SK-N-SH (cell line): Measurements from ENCODE around the gene DCAF10. TPM values are rescaled to one million over a fixed set of nuclear protein-coding genes. Genes with fewer than 3 reads are reported as not detected.

ENCODE experiments used
- CTCF ChIA-PET: fragments of 300-600, 350-600 bp; formaldehyde crosslinking; extraction: SDS; loops from one replicate; lab custom pipeline; 2021; lab: Yijun Ruan, JAX
- POLR2A ChIA-PET: fragments of 350-600 bp; sonication (Branson Sonifier 250); formaldehyde crosslinking; extraction: SDS; loops from one replicate; lab custom pipeline; 2020; ENCODE audit warnings: antibody characterized with exemption, inconsistent platforms; lab: Yijun Ruan, JAX
- DNase-seq: peaks from one replicate; pipeline ENCODE4 v3.0.0; 2012
- H2AFZ ChIP-seq: fragments of 200-600 bp; sonication (generic); 2 replicates; pipeline ENCODE4 v1.8.1; 2016; ENCODE audit warnings: antibody characterized with exemption, mild to moderate bottlenecking, low read depth
- H3F3A ChIP-seq: fragments of 200-600 bp; sonication (generic); replicated peaks from 2 replicates; pipeline ENCODE3; 2016; ENCODE audit warnings: antibody characterized with exemption, mild to moderate bottlenecking; ENCODE audit not compliant: insufficient read depth
- H3K27ac ChIP-seq, 2 experiments: fragments of 200-500 bp in 1 of 2; fragments of 200-600 bp in 1 of 2; sonication (Bioruptor generic) in 1 of 2; sonication (generic), shearing (Covaris generic) in 1 of 2; 2 replicates each; pipeline versions ENCODE4 v1.5.1 to v1.6.1; 2014 to 2016; ENCODE audit warnings: low read depth in 2 of 2, inconsistent platforms in 1 of 2, low read length in 1 of 2, mild to moderate bottlenecking in 1 of 2, mixed read lengths in 1 of 2
- H3K27me3 ChIP-seq: fragments of 200-600 bp; sonication (generic), shearing (Covaris generic); 2 replicates; pipeline ENCODE4 v1.6.1; 2016; ENCODE audit warnings: mixed run types; ENCODE audit not compliant: insufficient read depth
- H3K36me3 ChIP-seq, 2 experiments: fragments of 200-500 bp in 1 of 2; fragments of 200-600 bp in 1 of 2; sonication (Bioruptor generic) in 1 of 2; sonication (generic) in 1 of 2; replicated peaks in 1 of 2; 2 replicates each; pipeline versions ENCODE3 to v1.5.1; 2014 to 2016; ENCODE audit warnings: low read length in 1 of 2, mild to moderate bottlenecking in 1 of 2; ENCODE audit not compliant: insufficient read depth in 2 of 2, control insufficient read depth in 1 of 2
- H3K4me1 ChIP-seq, 2 experiments: fragments of 200-500 bp in 1 of 2; fragments of 200-600 bp in 1 of 2; sonication (Bioruptor generic) in 1 of 2; sonication (generic), shearing (Covaris generic) in 1 of 2; 2 replicates each; pipeline versions ENCODE4 v1.5.1 to v1.6.1; 2014 to 2016; ENCODE audit warnings: low read depth in 1 of 2, low read length in 1 of 2, mixed run types in 1 of 2; ENCODE audit not compliant: insufficient read depth in 2 of 2, control insufficient read depth in 1 of 2
- H3K4me2 ChIP-seq: fragments of 200-600 bp; sonication (generic), shearing (Covaris generic); 2 replicates; pipeline ENCODE4 v1.6.1; 2017; ENCODE audit warnings: mixed run types
- H3K4me3 ChIP-seq, 2 experiments: fragments of 200-500 bp in 1 of 2; fragments of 200-600 bp in 1 of 2; sonication (Bioruptor generic) in 1 of 2; sonication (generic), shearing (Covaris generic) in 1 of 2; 2 replicates each; pipeline versions ENCODE4 v1.5.1 to v1.8.1; 2014 to 2016; ENCODE audit warnings: low read depth in 2 of 2, inconsistent platforms in 1 of 2, low read length in 1 of 2, mild to moderate bottlenecking in 1 of 2, mixed read lengths in 1 of 2, moderate library complexity in 1 of 2
- H3K79me2 ChIP-seq: fragments of 200-600 bp; sonication (generic); 2 replicates; pipeline ENCODE4 v1.8.1; 2017; ENCODE audit warnings: mild to moderate bottlenecking; ENCODE audit not compliant: insufficient read depth
- H3K9ac ChIP-seq: fragments of 200-600 bp; sonication (generic); 2 replicates; pipeline ENCODE4 v1.6.1; 2017; ENCODE audit warnings: mixed run types
- H3K9me2 ChIP-seq: fragments of 200-600 bp; sonication (generic); 2 replicates; pipeline ENCODE4 v1.6.1; 2017; ENCODE audit warnings: mixed run types
- H3K9me3 ChIP-seq: fragments of 200-600 bp; sonication (generic); 2 replicates; pipeline ENCODE4 v1.6.1; 2017; ENCODE audit warnings: mixed run types, mild to moderate bottlenecking, moderate library complexity
- H4K20me1 ChIP-seq: fragments of 200-600 bp; sonication (generic); 2 replicates; pipeline ENCODE4 v1.6.1; 2017; ENCODE audit warnings: mild to moderate bottlenecking, mixed run types; ENCODE audit not compliant: insufficient read depth
- CHD2 ChIP-seq: fragments of 150-350 bp; IDR thresholded peaks from 2 replicates; pipeline ENCODE4 v1.6.1; 2018; ENCODE audit warnings: low read length; ENCODE audit not compliant: partially characterized antibody
- ELF1 ChIP-seq: IDR thresholded peaks from 2 replicates; pipeline ENCODE4 v1.4.0; 2012
- EP300 ChIP-seq, 2 experiments: IDR thresholded peaks; 2 replicates each; pipeline versions ENCODE4 v1.4.0 to v1.6.1; 2012; ENCODE audit warnings: borderline replicate concordance in 1 of 2, low read depth in 1 of 2, low read length in 1 of 2
- EZH2phosphoT487 ChIP-seq: fragments of 200-600 bp; sonication (generic); IDR thresholded peaks from 2 replicates; pipeline ENCODE4 v1.6.1; 2017; ENCODE audit warnings: low read depth, mixed run types, mild to moderate bottlenecking, antibody characterized with exemption, moderate library complexity, borderline replicate concordance
- FOSL2 ChIP-seq: IDR thresholded peaks from 2 replicates; pipeline ENCODE4 v1.4.0; 2012; ENCODE audit warnings: low read depth, mild to moderate bottlenecking, moderate library complexity, borderline replicate concordance
- GABPA ChIP-seq: IDR thresholded peaks from 2 replicates; pipeline ENCODE4 v1.4.0; 2012; ENCODE audit warnings: low read depth, mild to moderate bottlenecking
- GATA2 ChIP-seq: sonication (generic); formaldehyde crosslinking; IDR thresholded peaks from 2 replicates; pipeline ENCODE4 v1.5.0; 2020; ENCODE audit warnings: mild to moderate bottlenecking, missing genetic modification reagents
- JUND ChIP-seq: IDR thresholded peaks from 2 replicates; pipeline ENCODE4 v1.4.0; 2012
- MEF2A ChIP-seq: IDR thresholded peaks from 2 replicates; pipeline ENCODE4 v1.4.0; 2012; ENCODE audit warnings: low read depth, borderline replicate concordance
- MXI1 ChIP-seq: IDR thresholded peaks from 2 replicates; pipeline ENCODE4 v1.6.1; 2012; ENCODE audit warnings: mild to moderate bottlenecking, low read depth, low read length, improper control_type of control experiment
- POLR2AphosphoS5 ChIP-seq: IDR thresholded peaks from 2 replicates; pipeline ENCODE4 v1.6.1; 2012; ENCODE audit warnings: low read depth, low read length
- RAD21 ChIP-seq: IDR thresholded peaks from 2 replicates; pipeline ENCODE4 v1.6.1; 2012; ENCODE audit warnings: mild to moderate bottlenecking, low read length
- RFX5 ChIP-seq: IDR thresholded peaks from 2 replicates; pipeline ENCODE4 v1.6.1; 2012; ENCODE audit warnings: mild to moderate bottlenecking, improper control_type of control experiment, low read length
- TAF1 ChIP-seq: IDR thresholded peaks from 2 replicates; pipeline ENCODE4 v1.6.1; 2012; ENCODE audit warnings: low read depth, mild to moderate bottlenecking, low read length, moderate library complexity, borderline replicate concordance
- TCF12 ChIP-seq: IDR thresholded peaks from 2 replicates; pipeline ENCODE4 v1.4.0; 2012
- TEAD4 ChIP-seq: IDR thresholded peaks from 2 replicates; pipeline ENCODE4 v1.4.0; 2012; ENCODE audit warnings: mild to moderate bottlenecking, borderline replicate concordance; ENCODE audit not compliant: insufficient read depth
- YY1 ChIP-seq: IDR thresholded peaks from 2 replicates; pipeline ENCODE4 v1.4.0; 2012; ENCODE audit warnings: low read depth, mild to moderate bottlenecking
- WGBS: methylation state at CpG from one replicate; pipeline ENCODE4 v1.1.6; 2017; ENCODE audit warnings: low lambda C conversion rate; 5-methylcytosine and 5-hydroxymethylcytosine counted together
- polyA plus RNA-seq, 3 experiments: library from polyadenylated mRNA; depleted of rRNA; stranded (reverse); fragments of >200 nt; gene quantifications; 2 replicates each; pipeline ENCODE4 v1.2.3, GENCODE V29; 2012
- TF ChIP-seq, protein P1 (sequence below): IDR thresholded peaks from 2 replicates; pipeline ENCODE4 v1.4.0; 2012; ENCODE audit warnings: low read depth, borderline replicate concordance
- TF ChIP-seq, protein P2 (sequence below): fragments of 200-600 bp; sonication (generic); IDR thresholded peaks from 2 replicates; pipeline ENCODE4 v1.6.1; 2017; ENCODE audit warnings: antibody characterized with exemption, mild to moderate bottlenecking, moderate library complexity
- TF ChIP-seq, protein P3 (sequence below): fragments of 150-350 bp; IDR thresholded peaks from 2 replicates; pipeline ENCODE4 v1.6.1; 2017; ENCODE audit warnings: antibody characterized with exemption, low read length, low read depth, borderline replicate concordance

Gene DCAF10
- polyA plus RNA-seq, 1 of the 3 experiments (the other 2 are of a cell fraction), result 11.8 TPM

DNA sequence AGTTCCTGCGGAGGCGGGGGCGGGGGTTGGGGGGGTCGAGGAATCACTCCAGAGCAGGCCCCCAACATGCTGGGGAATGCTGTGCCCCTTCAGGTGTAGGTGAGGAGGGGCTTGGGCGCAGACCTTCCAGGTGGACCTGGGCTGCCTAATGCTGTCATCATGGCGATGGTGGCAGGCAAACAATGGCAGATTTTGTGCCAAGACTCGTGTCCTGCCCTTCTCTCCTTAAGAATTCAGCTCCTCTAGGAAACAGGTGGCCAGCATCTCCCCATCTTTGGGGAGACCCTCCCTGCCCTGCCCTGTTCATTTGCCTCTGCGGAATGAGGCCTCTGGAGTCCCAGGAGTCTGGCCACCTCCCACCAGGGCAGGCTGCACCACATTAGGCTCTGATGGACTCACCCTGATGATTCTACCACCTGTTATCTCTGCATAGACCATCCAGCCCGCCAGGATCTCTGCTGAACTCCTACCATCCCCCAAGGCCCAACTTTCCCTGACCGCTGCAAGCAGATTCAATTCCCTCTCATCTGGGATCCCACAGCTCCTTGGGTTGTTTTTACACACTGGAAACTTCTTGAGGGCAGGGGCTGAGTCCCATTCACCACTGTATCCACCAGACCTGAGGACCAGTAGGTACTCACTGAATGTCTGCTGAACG is 114.2 kb downstream of the DCAF10 start:
- Histone ChIP-seq H3K27me3 (no peaks in the 10 kb centered on the region), H3K4me1 (peaks cover 5 to 7% of the 10 kb centered on the region in 2 experiments; a peak in 1 of 4 replicates), H3K36me3 (peaks cover 11 to 35% of the 10 kb centered on the region in 2 experiments), H4K20me1 (no peaks in the 10 kb centered on the region), H3K9me3 (no peaks in the 10 kb centered on the region), H3K27ac (no peak overlapping the region), H3K9me2 (no peaks in the 10 kb centered on the region), H3K4me3 (no peak overlapping the region), H3K9ac (no peak overlapping the region), H3F3A (peaks cover 16% of the 10 kb centered on the region), H2AFZ (no peak overlapping the region), H3K4me2 (no peak overlapping the region), H3K79me2 (no peaks in the 10 kb centered on the region)
- no peak for DNase-seq
- CTCF ChIA-PET, result interaction anchor here (0.7 to 6.7 kb wide), 39 partner anchors 7 to 517 kb away, joined by 3 to 124 read pairs (median 11); partner anchors contain the start of genes SHB and SLC25A51
- no peak for TF ChIP-seq RAD21
- no peak for TF ChIP-seq ELF1
- TF ChIP-seq, protein P1, sequence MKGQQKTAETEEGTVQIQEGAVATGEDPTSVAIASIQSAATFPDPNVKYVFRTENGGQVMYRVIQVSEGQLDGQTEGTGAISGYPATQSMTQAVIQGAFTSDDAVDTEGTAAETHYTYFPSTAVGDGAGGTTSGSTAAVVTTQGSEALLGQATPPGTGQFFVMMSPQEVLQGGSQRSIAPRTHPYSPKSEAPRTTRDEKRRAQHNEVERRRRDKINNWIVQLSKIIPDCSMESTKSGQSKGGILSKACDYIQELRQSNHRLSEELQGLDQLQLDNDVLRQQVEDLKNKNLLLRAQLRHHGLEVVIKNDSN, result no peak
- no peak for TF ChIP-seq MEF2A
- no peak for TF ChIP-seq RFX5
- no peak for TF ChIP-seq TEAD4
- no peak for TF ChIP-seq TCF12
- no peak for TF ChIP-seq GATA2 (CRISPR knock-in tag)
- TF ChIP-seq POLR2AphosphoS5, result no peak
- TF ChIP-seq, protein P2, sequence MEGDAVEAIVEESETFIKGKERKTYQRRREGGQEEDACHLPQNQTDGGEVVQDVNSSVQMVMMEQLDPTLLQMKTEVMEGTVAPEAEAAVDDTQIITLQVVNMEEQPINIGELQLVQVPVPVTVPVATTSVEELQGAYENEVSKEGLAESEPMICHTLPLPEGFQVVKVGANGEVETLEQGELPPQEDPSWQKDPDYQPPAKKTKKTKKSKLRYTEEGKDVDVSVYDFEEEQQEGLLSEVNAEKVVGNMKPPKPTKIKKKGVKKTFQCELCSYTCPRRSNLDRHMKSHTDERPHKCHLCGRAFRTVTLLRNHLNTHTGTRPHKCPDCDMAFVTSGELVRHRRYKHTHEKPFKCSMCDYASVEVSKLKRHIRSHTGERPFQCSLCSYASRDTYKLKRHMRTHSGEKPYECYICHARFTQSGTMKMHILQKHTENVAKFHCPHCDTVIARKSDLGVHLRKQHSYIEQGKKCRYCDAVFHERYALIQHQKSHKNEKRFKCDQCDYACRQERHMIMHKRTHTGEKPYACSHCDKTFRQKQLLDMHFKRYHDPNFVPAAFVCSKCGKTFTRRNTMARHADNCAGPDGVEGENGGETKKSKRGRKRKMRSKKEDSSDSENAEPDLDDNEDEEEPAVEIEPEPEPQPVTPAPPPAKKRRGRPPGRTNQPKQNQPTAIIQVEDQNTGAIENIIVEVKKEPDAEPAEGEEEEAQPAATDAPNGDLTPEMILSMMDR, result no peak
- TF ChIP-seq TAF1, result no peak
- no peak for TF ChIP-seq YY1
- TF ChIP-seq, protein P3, sequence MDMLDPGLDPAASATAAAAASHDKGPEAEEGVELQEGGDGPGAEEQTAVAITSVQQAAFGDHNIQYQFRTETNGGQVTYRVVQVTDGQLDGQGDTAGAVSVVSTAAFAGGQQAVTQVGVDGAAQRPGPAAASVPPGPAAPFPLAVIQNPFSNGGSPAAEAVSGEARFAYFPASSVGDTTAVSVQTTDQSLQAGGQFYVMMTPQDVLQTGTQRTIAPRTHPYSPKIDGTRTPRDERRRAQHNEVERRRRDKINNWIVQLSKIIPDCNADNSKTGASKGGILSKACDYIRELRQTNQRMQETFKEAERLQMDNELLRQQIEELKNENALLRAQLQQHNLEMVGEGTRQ, result no peak
- TF ChIP-seq EP300 (IDR thresholded peaks at IDR 0.05; ENCODE audit: borderline replicate concordance in 1 of 2, low read depth in 1 of 2, low read length in 1 of 2), result no peak
- TF ChIP-seq FOSL2, result no peak
- TF ChIP-seq EZH2phosphoT487, result no peak
- no peak for TF ChIP-seq CHD2
- TF ChIP-seq MXI1, result no peak
- no peak for TF ChIP-seq GABPA
- no peak for TF ChIP-seq JUND
- WGBS, result 96% methylated on average over 9 of the region's 11 CpGs
- POLR2A ChIA-PET, result no interaction called here
